Subcutaneous adipose tissue (tissue), 4 donors: ENCODE data around the gene ST3GAL6. TPM values are rescaled to one million over a fixed set of nuclear protein-coding genes. Genes with fewer than 3 reads are reported as not detected.

Experiments
- total RNA-seq, 4 donors: library from RNA; depleted of rRNA; stranded (reverse); fragments of >200 nt; gene quantifications; one replicate each; pipeline ENCODE4 v1.1.0, GENCODE V29; 2016
- TF ChIP-seq, protein P1 (sequence below): fragments of 450-650 bp; IDR thresholded peaks from one replicate; pipeline ENCODE4 v1.5.1; 2016; ENCODE audit warnings: low read depth, mild to moderate bottlenecking, control low read depth, antibody characterized with exemption, moderate library complexity

Gene ST3GAL6
- total RNA-seq, 4 donors from 2014 or later = 25.3 to 49.9 (median 37.3) TPM

DNA sequence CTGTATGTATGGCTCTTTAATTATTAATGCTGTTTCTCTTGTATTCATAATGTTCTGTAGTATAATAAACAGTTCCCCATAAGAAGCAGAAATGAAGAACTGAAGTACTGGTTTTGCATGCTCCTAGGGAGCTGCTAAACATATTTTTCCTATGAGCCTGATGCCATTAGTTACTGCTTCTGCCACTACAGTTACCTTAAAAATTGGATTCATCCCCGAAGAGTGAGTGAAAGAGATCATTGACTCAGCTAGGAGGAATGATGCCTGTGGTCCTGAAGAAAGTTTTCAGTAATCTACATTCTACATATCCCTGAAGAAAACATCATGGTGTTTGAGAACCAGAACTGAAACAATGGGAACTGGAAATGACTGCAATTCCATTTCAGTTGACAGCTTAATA is 37.1 kb upstream of the ST3GAL6 start:
- TF ChIP-seq, protein P1, sequence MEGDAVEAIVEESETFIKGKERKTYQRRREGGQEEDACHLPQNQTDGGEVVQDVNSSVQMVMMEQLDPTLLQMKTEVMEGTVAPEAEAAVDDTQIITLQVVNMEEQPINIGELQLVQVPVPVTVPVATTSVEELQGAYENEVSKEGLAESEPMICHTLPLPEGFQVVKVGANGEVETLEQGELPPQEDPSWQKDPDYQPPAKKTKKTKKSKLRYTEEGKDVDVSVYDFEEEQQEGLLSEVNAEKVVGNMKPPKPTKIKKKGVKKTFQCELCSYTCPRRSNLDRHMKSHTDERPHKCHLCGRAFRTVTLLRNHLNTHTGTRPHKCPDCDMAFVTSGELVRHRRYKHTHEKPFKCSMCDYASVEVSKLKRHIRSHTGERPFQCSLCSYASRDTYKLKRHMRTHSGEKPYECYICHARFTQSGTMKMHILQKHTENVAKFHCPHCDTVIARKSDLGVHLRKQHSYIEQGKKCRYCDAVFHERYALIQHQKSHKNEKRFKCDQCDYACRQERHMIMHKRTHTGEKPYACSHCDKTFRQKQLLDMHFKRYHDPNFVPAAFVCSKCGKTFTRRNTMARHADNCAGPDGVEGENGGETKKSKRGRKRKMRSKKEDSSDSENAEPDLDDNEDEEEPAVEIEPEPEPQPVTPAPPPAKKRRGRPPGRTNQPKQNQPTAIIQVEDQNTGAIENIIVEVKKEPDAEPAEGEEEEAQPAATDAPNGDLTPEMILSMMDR = no peak

DNA sequence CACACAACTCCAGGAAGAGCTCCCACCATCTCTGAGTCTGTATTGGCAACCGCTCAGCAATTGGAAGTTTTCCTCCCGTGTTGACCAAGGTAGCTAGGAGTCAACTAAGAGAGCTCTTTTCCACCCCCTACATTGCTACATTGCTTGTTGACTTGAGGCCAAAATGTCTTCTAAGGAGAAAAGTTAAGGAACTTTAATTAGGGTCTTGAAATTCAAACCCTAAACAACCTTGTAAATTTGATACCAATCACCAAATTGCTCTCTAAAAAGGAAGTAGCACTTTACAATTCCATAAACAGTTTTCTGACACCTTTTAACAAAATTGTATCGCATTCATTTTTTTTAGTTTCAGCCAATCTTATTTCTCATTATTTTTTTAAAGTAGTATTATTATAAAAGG is 35.5 kb upstream of the ST3GAL6 start:
- TF ChIP-seq, protein P1 = no peak

DNA sequence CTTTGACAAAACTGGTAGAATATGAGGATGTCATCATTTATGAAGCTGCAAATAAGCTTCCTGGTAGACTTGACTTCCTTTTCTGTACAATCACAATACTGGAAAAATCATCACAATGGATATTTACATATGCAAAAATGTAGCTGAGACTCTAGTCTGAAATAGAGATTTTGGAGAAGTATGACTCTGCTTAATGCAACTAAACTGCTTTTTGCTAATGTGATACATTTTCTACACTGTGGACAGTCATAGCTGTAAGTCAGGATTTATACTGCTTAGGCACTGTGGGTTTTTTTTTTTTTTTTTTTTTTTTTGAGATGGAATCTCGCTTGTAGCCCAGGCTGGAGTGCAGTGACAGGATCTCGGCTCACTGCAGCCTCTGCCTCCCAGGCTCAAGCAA is 34.5 kb upstream of the ST3GAL6 start:
- TF ChIP-seq, protein P1 = no peak

DNA sequence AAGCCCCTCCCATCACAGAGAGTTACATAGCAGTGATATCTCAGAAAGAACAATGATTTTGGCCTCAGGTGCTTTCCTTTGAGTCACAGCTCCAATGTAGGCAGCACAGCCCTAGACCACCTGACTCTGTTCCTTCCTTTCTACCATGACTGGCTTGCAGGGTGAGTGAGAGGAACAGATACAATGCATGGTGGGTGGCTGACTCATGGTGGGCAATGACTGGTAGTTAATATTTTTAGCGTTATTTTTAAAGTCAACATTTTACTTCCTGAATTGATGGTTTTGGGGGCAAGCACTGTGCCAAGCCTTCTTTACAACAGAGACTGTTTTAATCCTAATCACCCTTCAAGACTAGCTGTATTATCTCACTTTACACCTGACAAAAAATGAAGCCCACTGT is 32.8 kb upstream of the ST3GAL6 start:
- TF ChIP-seq, protein P1 = no peak

DNA sequence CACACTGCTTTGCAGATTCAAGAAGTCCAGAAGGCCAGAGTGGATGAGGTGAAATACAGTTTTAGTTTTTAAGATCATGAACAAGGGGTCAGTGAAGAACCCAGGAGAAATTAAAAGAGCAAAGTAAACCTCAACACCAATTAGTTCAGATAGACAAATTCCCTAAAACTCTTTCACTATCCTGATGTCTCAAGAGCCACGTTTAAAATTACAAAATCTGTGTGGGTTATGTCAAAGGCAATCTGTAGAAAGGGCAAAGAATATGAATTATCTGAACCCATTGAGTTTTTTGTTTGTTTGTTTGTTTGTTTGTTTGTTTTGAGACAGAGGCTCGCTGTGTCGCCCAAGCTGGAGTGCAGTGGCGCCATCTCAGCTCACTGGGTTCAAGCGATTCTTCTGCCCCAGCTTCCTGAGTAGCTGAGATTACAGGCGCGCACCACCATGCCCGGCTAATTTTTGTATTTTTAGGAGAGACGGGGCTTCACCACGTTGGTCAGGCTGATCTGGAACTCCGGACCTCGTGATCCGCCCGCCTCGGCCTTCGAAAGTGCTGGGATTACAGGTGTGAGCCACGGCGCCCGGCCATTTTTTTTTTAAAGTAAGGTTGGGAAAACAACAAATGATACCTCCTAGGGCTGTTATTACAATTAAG is 32.1 kb upstream of the ST3GAL6 start:
- TF ChIP-seq, protein P1 = no peak

DNA sequence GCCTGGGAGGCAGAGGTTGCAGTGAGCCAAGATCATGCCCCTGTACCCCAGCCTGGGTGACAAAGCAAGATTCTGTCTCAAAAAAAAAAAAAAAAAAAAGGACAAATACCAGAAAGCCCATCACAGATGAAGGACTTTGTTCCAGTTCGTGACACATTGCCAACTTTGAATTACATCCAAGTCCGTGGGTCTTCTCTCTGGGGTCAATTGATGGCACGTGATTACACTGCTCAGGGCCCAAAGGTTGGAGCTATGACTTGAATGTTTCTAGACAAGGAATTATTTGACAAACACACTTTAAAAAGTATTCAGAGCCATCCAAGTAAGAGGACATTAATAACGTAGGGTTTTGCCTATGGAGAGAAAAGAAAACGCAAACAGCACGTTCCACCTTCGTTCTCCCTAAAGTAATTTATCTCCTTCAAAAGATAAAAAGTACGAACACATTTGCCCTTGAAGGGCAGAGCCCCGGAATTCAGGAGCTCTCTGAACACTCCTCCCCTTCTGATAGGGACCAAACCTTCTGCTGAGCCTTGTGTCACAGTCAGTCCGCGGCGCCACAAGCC is 31.3 kb upstream of the ST3GAL6 start:
- TF ChIP-seq, protein P1 = no peak

DNA sequence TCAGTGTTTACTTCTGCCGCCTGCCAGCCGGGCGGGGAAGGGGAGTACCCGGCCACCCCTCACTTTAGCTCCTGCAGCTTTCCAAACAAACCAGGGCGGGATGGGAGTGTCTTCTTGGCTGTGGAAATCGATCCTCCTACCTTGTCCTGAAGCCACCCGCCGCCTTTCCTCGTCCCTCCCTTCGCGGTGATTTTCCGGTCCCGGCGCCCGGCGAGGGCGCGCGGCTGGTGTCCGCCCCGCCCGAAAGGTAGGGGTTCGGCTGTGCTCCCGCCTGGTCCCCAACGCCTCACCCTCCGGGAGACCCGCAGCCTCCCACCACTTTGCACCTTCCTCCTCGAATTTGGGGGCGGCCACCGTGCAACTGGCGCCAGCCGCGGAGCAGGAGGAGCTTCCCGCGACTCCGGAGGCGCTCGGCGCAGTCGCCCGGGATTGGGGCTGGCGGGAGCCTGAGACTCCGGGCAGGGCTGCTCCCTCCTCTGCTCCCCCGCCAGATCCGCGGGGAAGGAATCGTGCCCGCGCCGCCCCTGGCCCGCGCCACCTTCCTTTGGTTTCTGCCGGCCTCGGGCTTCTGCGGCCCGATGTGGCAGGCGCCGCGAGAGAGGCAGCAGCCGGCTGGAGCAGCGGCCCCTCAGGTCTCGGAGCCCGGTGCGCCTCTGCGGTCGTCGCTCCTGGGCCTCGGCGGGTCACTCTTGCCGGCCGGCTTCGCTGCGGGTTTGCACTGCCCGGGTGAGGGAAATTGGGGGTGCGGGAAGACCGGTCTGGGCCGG is 30.7 kb upstream of the ST3GAL6 start:
- TF ChIP-seq, protein P1 = no peak
